BE2C (cell line): ENCODE data around the gene HSDL1.

Experiments
- DNase-seq: peaks from one replicate; pipeline ENCODE4 v3.0.0-alpha.2; 2020
- H3K27me3 ChIP-seq: fragments of 250-450 bp; sonication (Bioruptor Pico); 2 replicates; pipeline ENCODE4 v1.5.1; 2020; ENCODE audit warnings: mild to moderate bottlenecking
- H3K36me3 ChIP-seq: fragments of 250-450 bp; sonication (Bioruptor Pico); 2 replicates; pipeline ENCODE4 v1.5.1; 2020; ENCODE audit warnings: mild to moderate bottlenecking
- H3K4me1 ChIP-seq: fragments of 250-450 bp; sonication (Bioruptor Pico); 2 replicates; pipeline ENCODE4 v1.5.1; 2020
- H3K4me3 ChIP-seq: 2 replicates; pipeline ENCODE4 v1.5.1; 2011; ENCODE audit warnings: low read depth, low read length
- H3K9me3 ChIP-seq: fragments of 250-450 bp; sonication (Bioruptor Pico); 2 replicates; pipeline ENCODE4 v1.5.1; 2020
- TF ChIP-seq, protein P1 (sequence below): IDR thresholded peaks from 2 replicates; pipeline ENCODE4 v1.5.1; 2012; ENCODE audit warnings: mild to moderate bottlenecking, low read depth, low read length

The HSDL1 gene

DNA sequence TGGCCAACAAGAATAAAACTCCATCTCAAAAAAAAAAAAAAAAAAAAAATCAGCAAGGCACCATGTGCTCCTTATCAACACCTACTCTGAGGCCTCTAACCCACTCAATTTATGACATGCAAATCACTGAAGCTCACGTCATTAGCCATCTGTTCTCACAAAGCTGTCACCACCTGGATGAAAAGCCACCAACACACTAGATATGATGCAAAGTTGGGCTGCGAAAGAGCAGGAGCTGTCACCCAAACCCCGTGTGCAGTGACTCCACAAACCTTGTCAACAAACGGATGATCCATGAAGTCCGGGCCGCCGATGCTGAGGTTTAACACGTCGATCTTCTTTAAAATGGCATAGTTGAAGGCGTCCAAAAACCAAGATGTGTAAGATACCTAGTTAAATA lies 53.5 kb downstream of the HSDL1 start:
- DNase-seq, result no peak
- no peaks in the 10 kb centered on the region for H3K4me1 ChIP-seq
- no peaks in the 10 kb centered on the region for H3K27me3 ChIP-seq
- peaks cover 68% of the 10 kb centered on the region for H3K36me3 ChIP-seq
- TF ChIP-seq, protein P1, sequence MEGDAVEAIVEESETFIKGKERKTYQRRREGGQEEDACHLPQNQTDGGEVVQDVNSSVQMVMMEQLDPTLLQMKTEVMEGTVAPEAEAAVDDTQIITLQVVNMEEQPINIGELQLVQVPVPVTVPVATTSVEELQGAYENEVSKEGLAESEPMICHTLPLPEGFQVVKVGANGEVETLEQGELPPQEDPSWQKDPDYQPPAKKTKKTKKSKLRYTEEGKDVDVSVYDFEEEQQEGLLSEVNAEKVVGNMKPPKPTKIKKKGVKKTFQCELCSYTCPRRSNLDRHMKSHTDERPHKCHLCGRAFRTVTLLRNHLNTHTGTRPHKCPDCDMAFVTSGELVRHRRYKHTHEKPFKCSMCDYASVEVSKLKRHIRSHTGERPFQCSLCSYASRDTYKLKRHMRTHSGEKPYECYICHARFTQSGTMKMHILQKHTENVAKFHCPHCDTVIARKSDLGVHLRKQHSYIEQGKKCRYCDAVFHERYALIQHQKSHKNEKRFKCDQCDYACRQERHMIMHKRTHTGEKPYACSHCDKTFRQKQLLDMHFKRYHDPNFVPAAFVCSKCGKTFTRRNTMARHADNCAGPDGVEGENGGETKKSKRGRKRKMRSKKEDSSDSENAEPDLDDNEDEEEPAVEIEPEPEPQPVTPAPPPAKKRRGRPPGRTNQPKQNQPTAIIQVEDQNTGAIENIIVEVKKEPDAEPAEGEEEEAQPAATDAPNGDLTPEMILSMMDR, result no peak
- H3K9me3 ChIP-seq, result no peaks in the 10 kb centered on the region
- no peak overlapping the region for H3K4me3 ChIP-seq

DNA sequence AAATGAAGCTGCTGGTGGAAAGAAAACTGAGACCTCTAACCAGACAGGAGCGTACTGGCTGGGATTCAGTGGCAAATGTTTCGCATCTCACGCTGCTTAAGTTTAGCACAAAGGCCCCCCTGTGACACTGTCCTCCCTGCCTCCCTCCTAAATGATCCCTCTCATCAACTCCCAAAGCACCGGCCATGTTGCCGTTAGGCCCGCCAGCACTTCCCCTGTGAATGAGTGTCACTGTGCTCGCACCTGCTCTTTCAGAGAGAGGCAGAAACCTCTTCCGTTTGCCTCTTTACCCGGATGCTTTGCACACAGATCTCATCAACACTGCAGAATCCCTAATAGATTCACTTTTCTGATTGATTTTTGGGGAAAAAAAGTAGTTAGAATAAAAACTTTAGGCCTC lies 54.8 kb downstream of the HSDL1 start:
- TF ChIP-seq, protein P1, result no peak
- Histone ChIP-seq H3K4me3 (no peak overlapping the region), H3K9me3 (no peaks in the 10 kb centered on the region), H3K4me1 (no peaks in the 10 kb centered on the region), H3K27me3 (no peaks in the 10 kb centered on the region), H3K36me3 (peaks cover 65% of the 10 kb centered on the region)
- no peak for DNase-seq

DNA sequence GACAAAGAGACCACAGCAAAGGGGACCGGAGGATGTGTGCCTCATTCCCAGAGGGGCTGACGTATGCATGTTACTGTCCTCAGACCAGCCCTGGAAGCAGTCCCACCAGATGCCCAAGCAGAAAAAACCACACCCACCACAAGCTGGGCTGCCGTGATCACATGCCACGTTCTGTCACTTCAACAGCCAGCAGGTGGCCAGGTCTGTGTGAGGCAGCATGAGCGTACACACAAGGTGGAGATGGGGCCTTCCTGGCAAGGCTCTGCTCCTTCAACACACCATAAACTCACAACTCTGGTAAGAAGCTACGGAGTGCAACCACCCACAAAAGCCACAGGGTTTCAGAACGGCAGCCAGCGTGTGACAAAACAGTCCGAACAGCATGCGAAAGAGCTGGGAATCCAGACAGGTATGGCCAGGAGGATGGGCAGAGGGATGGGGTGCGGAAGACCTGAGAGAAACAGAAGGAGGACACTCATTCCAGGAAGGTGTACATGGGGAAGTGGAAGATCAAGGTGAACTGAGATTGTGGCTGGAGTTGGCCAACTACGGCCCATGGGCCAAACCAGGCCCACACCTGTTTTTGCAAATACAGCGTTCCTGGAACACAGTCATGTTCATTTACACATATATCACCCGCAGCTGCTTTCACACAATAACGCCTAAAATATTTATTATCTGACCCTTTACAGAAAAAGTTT lies 56.1 kb downstream of the HSDL1 start:
- H3K4me1 ChIP-seq, result no peaks in the 10 kb centered on the region
- peak; percentile 61 for DNase-seq
- H3K4me3 ChIP-seq, result no peak overlapping the region
- peaks cover 66% of the 10 kb centered on the region for H3K36me3 ChIP-seq
- no peaks in the 10 kb centered on the region for H3K27me3 ChIP-seq
- H3K9me3 ChIP-seq, result no peaks in the 10 kb centered on the region
- TF ChIP-seq, protein P1, result peak; percentile 42

DNA sequence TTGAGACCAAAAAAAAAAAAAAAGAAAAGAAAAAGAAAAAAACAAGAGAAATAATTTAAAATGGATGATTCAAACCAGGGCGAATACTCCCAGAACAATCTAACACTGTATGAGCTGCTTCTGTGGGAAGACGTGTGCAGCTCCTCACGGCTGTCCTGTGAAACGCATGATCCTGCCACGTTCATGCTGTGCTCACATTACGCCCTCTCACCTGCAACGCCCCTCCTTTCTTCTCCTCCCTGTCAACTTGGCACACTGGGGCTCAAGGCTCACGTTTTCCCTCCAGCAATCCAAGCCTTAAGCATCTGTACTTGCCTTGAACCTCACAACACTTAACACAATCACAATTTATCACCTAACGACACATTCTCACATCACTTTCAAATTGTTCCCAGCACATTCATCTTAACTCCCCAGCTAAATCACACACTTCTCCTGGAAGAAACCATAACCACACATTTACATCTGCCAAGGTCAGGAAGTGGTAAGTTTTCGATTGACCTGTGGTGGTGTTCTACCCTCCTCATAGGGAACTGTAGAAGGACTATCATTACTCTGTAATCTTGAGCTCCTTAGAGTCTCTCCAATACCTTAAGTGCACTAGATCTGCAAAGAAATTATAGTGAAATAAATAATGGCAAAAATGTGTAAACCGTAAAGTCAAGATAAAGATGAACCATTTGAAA lies 57.4 kb downstream of the HSDL1 start:
- Histone ChIP-seq H3K4me1 (no peaks in the 10 kb centered on the region), H3K36me3 (peaks cover 59% of the 10 kb centered on the region)

DNA sequence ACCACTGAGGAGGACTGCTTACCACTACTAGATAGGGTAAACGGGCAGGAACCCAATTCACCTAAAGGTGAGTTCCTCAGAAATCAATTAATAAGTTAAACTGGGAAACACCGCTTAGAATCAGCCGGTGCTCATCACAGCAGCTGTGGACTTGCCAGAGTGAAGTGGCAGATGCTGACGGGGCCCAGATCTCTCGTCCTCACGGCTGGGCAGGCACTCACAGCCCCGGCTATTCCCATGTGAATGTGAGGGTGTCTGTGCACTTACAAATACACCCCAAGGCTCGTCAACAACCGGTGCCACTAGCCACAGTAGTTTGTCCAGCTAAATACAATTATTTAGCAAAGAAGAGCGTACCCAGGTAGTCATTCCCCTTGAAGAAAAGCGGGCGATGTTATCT lies 58.0 kb downstream of the HSDL1 start:
- Histone ChIP-seq H3K4me1 (no peaks in the 10 kb centered on the region), H3K36me3 (peaks cover 60% of the 10 kb centered on the region), H3K4me3 (no peak overlapping the region), H3K9me3 (no peaks in the 10 kb centered on the region), H3K27me3 (no peaks in the 10 kb centered on the region)
- TF ChIP-seq, protein P1, result no peak
- DNase-seq, result no peak

More for the DNA sequence above, 57.4 kb downstream of the HSDL1 start:
- Histone ChIP-seq H3K9me3 (no peaks in the 10 kb centered on the region), H3K27me3 (no peaks in the 10 kb centered on the region), H3K4me3 (no peak overlapping the region)
- no peak for DNase-seq
- TF ChIP-seq, protein P1, result no peak

DNA sequence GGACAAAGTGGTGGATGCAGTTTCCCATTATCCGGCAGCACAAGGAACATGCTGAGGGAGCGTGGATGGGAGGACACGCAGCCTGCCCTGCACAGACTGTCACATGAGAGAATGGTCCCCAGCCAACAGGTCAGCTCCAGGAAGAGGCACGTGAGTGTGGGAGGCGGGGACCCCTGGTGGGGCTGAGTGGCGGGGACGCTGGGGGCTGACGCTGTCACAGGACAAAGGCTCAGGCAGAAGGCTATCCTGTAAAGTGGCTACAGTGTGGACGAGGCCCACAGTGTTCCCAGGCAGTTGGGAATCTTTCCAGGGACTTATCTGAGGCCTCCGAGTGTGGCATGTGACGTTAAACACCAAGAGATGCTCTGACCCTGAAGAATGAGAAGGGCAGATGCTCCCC lies 58.6 kb downstream of the HSDL1 start:
- H3K27me3 ChIP-seq, result no peaks in the 10 kb centered on the region
- H3K36me3 ChIP-seq, result peaks cover 65% of the 10 kb centered on the region
- H3K4me3 ChIP-seq, result no peak overlapping the region
- H3K4me1 ChIP-seq, result no peaks in the 10 kb centered on the region
- TF ChIP-seq, protein P1, result no peak
- H3K9me3 ChIP-seq, result no peaks in the 10 kb centered on the region
- DNase-seq, result no peak
